Measurements from ENCODE around the gene MPG. TPM values are rescaled to one million over a fixed set of nuclear protein-coding genes. Genes with fewer than 3 reads are reported as not detected.

MPG gene
- total and polyA plus RNA-seq, 10 of the 15 experiments (the other 5 are each of a cell fraction or from before 2014, with no cell fraction given), result 0.32 to 193 (median 55.7) TPM

- RAD21 ChIA-PET (ENCODE audit: unreplicated experiment), result interaction anchor here (1.0 to 6.5 kb wide), 4 partner anchors 13 to 41 kb away, joined by 4 to 132 read pairs (median 5); no protein-coding TSS in a partner anchor
- TF ChIP-seq BCLAF1 (IDR thresholded peaks at IDR 0.05) (no peak), IRF5 (IDR thresholded peaks at IDR 0.05; ENCODE audit: borderline replicate concordance) (no peak), TAF1 (IDR thresholded peaks at IDR 0.05; ENCODE audit: borderline replicate concordance, low read depth, low read length) (no peak), KDM1A (IDR thresholded peaks at IDR 0.05; ENCODE audit: borderline replicate concordance) (no peak), HDAC2 (IDR thresholded peaks at IDR 0.05) (no peak), ASH2L (IDR thresholded peaks at IDR 0.05; ENCODE audit: borderline replicate concordance, low read depth) (no peak), NR2F1 (conservative IDR thresholded peaks at IDR 0.05) (no peak), BHLHE40 (IDR thresholded peaks at IDR 0.05; ENCODE audit: borderline replicate concordance in 1 of 2, low read depth in 2 of 2, low read length in 1 of 2) (no peak), SMAD1 (IDR thresholded peaks at IDR 0.05; ENCODE audit: low read depth, partially characterized antibody) (no peak)
- TF ChIP-seq, protein P1, sequence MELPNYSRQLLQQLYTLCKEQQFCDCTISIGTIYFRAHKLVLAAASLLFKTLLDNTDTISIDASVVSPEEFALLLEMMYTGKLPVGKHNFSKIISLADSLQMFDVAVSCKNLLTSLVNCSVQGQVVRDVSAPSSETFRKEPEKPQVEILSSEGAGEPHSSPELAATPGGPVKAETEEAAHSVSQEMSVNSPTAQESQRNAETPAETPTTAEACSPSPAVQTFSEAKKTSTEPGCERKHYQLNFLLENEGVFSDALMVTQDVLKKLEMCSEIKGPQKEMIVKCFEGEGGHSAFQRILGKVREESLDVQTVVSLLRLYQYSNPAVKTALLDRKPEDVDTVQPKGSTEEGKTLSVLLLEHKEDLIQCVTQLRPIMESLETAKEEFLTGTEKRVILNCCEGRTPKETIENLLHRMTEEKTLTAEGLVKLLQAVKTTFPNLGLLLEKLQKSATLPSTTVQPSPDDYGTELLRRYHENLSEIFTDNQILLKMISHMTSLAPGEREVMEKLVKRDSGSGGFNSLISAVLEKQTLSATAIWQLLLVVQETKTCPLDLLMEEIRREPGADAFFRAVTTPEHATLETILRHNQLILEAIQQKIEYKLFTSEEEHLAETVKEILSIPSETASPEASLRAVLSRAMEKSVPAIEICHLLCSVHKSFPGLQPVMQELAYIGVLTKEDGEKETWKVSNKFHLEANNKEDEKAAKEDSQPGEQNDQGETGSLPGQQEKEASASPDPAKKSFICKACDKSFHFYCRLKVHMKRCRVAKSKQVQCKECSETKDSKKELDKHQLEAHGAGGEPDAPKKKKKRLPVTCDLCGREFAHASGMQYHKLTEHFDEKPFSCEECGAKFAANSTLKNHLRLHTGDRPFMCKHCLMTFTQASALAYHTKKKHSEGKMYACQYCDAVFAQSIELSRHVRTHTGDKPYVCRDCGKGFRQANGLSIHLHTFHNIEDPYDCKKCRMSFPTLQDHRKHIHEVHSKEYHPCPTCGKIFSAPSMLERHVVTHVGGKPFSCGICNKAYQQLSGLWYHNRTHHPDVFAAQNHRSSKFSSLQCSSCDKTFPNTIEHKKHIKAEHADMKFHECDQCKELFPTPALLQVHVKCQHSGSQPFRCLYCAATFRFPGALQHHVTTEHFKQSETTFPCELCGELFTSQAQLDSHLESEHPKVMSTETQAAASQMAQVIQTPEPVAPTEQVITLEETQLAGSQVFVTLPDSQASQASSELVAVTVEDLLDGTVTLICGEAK (IDR thresholded peaks at IDR 0.05; ENCODE audit: borderline replicate concordance), result no peak
- TF ChIP-seq, protein P2, sequence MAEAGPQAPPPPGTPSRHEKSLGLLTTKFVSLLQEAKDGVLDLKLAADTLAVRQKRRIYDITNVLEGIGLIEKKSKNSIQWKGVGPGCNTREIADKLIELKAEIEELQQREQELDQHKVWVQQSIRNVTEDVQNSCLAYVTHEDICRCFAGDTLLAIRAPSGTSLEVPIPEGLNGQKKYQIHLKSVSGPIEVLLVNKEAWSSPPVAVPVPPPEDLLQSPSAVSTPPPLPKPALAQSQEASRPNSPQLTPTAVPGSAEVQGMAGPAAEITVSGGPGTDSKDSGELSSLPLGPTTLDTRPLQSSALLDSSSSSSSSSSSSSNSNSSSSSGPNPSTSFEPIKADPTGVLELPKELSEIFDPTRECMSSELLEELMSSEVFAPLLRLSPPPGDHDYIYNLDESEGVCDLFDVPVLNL (IDR thresholded peaks at IDR 0.05; ENCODE audit: low read depth, low read length), result no peak
Measured at GRCh38 chr16:63998-64913, 13.8 kb upstream of the MPG start.

More at GRCh38 chr16:63998-64913, 13.8 kb upstream of the MPG start:
- ATAC-seq, result no peak
- Histone ChIP-seq H4K20me1 (ENCODE audit: control insufficient read depth, insufficient read depth) (no peaks in the 10 kb centered on the region), H3K27ac (ENCODE audit: control insufficient read depth, insufficient read depth) (no peak overlapping the region), H3K79me2 (ENCODE audit: control insufficient read depth, insufficient read depth, low read length) (no peaks in the 10 kb centered on the region), H3K9ac (ENCODE audit: control insufficient read depth, insufficient read depth, low read length) (no peak overlapping the region), H3K9me3 (replicated peaks; ENCODE audit: control insufficient read depth, insufficient read depth, low read length) (no peaks in the 10 kb centered on the region), H2AFZ (ENCODE audit: control insufficient read depth, low read depth, low read length) (no peak overlapping the region), H3K36me3 (ENCODE audit: control insufficient read depth in 2 of 2, insufficient read depth in 2 of 2, low read length in 1 of 2) (no peaks in the 10 kb centered on the region), H3K4me2 (ENCODE audit: control insufficient read depth, insufficient read depth) (no peak overlapping the region), H3K4me1 (ENCODE audit: control insufficient read depth, insufficient read depth, low read length) (no peaks in the 10 kb centered on the region), H3K4me3 (no peak overlapping the region), H3K27me3 (replicated peaks in 1 of 2; ENCODE audit: control insufficient read depth in 2 of 2, insufficient read depth in 2 of 2, low read length in 1 of 2) (no peaks in the 10 kb centered on the region; a peak in 1 of 4 replicates)
- BruUV-seq (replicated peaks), result no TSS peak
- no peak for FAIRE-seq
- in situ Hi-C loops (cut with MboI) (no loop called here), intact Hi-C loops (cut with micrococcal nuclease; ENCODE audit: unreplicated experiment) (no loop called here)
- ChIA-PET POLR2A (interaction anchor here (1.7 kb wide), 1 partner anchor 11 kb away, joined by 5 read pairs; the partner anchor contains the start of genes POLR3K and SNRNP25), CTCF (interaction anchor here (0.5 to 14.2 kb wide), 10 partner anchors 8 to 600 kb away, joined by 3 to 319 read pairs (median 6); partner anchors contain the start of genes MPG and POLR3K), SMC1A (ENCODE audit: uncharacterized antibody, unreplicated experiment) (interaction anchor here (1.0 to 6.4 kb wide), 9 partner anchors 11 to 150 kb away, joined by 3 to 77 read pairs (median 9); partner anchors contain the start of genes MPG, POLR3K and SNRNP25)
- no peak for DNase-seq (ENCODE audit: low read depth, low spot score)
- 69% methylated on average over 24 of the region's 25 CpGs for WGBS (ENCODE audit: insufficient coverage, insufficient replicate concordance, low lambda C conversion rate, missing lambda C conversion rate)

Measured in GM12878 (cell line).